GM19239 (cell line): ENCODE data around the gene CDON.

Experiments
- DNase-seq: peaks from one replicate; pipeline ENCODE4 v3.0.0; 2011; ENCODE audit warnings: low spot score; ENCODE audit not compliant: insufficient read length
- FAIRE-seq: peaks from 2 replicates; lab custom pipeline; 2011; peaks lifted over from hg19 to GRCh38; lab: Jason Lieb, UNC

CDON gene

DNA sequence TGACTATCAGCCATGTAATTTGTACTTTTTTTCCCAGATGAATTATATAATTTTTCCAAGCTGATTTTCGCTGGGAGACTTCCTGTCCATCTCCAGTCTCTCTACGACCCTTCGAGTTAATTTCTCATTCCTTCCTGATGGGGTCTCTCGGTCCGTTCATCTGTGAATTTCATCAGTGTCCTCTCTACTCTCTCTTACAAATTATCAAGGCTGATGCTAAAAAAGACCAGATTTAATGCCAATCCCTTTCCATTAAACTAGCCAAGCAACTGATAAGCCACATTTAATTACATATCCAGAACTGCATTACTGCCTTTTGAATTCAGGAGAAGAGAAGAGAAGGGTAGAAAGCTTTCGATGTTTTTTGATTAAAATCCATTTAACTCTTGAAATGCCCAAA is 91.0 kb downstream of the CDON start:
- DNase-seq (no peak), FAIRE-seq (no peak)

DNA sequence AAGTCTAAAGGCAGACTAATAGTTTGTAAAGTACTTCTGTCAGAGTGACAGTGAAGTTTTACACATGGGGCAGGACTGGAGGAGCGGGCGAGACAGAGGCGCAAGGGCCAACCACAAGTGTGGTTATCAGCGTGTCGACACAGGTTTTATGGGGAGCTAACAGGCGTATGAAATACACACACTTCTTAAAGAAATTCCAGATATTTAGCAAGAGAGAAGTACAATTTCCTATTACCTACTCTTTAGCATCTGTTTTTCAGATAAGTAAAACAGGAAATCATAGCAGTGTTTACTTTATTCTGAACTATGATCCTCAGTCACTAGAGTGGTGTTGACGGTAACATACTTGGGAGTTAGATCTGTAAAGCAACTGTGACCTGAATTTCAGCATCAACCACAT is 94.3 kb downstream of the CDON start:
- no peak for FAIRE-seq
- no peak for DNase-seq

DNA sequence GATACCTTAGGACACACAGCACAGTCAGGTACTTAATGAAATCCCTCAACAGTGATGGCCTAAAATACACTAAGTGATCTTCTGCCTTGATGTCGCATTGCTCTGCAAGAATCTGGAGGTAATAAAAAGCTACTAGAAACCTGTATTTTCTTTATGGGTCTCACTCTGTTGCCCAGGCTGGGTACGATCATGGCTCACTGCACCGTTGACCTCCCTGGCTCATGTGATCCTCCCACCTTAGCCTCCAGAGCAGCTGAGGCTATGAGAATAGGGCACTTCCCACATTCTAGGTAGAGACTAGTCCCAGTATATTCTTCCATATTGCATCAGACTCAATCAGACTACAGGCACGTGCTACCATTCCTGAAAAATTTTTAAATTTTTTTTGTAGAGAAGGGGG is 95.2 kb downstream of the CDON start:
- no peak for DNase-seq

DNA sequence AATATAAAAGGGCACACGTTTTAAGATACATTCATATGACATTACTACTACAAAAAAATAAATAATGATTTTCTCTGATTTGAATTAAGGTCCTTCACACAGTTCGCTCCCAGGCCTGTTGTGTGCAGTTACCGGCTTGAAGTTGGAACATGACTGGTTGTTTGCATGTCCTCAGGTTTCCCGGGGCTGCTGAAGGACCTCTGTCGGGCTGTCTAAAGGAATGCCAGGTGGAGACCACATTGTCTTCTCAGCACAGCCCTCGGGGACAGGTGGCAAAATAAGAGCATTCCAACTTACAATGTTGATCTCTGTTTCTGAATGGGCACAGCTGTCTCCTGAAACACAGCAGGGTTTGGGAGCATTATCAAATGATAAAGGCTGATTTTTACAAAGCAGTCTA is 101.9 kb downstream of the CDON start:
- no peak for DNase-seq
- FAIRE-seq, result no peak

More for the DNA sequence above, 95.2 kb downstream of the CDON start:
- FAIRE-seq, result no peak

DNA sequence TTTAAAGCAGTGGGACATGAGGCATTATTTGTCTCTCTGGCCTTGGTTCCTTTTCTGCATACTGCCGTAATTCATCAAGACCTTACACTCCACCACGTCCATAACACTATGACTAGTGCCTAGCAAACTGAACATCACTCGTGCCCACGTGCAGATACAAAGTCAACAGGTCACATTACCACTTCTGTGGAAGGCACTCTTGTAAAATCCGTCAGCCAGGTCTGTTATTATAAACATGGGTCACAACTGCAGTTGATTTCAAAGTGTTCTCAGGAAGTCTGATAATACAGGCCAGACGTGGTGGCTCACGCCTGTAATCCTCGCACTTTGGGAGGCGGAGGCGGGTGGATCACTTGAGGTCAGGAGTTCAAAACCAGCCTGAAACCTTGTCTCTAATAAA is 102.7 kb downstream of the CDON start:
- no peak for FAIRE-seq
- DNase-seq, result no peak

DNA sequence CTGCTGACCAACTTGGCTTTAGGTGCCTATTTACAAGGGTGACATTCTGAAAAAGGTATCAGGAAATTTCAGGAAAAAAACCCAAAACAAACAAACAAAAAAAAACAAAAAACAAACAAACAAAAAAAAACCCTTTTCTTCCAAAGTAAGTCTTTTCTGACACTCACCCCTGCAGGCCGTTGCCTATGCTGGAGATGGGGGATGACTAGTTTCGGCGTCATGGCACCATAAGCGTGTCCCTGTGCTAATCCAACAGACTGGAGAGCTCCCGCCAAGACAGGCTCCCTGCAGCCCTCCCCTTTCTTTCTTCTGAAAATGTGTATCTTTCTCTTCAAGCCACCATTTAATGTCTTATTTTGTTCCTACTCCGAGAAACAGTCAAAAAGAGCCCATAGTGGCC is 103.2 kb downstream of the CDON start:
- DNase-seq (no peak), FAIRE-seq (no peak)

DNA sequence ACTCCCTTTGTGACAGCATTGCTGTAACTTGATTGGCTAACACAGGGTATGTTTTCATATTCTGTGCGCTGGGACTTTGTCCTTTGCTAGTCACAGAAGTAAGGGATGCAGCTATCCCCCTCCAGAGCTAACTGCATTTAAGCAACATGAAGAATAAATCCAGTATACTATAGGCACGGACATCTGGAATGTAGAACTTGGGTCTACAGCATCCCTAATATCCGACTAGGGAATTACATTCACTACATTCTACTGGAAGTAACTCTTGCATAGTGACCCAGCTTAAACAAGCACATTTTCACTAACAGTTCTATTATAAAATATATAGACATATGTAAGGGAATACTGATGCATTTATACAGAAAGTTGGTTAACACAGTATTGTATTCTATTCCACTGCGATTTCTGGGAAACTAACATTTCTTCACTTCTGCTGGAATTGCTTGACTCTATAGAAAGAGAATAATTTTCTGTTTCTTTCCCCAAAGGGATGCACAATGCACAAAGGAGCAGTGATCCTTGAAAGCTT is 103.7 kb downstream of the CDON start:
- DNase-seq (no peak), FAIRE-seq (no peak)

DNA sequence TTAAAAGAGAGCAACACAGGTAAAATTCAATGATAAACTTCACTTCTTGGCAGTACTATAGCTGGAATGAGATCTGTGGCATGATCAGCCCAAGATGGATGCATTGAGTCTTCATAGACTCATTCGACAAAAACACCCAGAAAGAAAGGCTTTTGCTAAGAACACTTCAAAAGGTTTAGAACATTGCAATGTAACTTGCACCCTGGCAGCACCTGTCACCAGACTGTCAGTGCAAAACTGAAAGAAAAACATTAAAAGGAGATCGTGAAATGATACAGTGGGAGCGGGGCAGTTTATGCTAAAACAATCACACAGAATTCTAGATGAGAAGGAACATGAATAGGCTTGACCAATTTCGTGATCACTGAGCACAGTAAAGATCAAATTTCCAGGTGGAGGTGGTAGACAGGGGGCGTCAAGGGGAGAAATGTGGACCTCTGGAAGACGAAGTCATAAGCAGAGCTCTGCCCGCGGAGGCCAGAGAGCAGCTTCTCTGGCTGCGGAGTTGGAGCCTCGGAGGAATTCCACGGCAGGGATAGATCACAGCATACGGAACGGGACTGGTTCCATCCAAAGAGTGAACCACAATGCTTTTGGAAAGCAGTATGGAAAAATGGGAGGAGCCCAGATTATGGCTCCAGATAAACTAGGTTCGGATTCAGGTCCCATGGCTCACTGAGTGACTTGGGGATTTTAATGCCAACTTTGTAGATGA is 104.9 kb downstream of the CDON start:
- DNase-seq (no peak), FAIRE-seq (no peak)

DNA sequence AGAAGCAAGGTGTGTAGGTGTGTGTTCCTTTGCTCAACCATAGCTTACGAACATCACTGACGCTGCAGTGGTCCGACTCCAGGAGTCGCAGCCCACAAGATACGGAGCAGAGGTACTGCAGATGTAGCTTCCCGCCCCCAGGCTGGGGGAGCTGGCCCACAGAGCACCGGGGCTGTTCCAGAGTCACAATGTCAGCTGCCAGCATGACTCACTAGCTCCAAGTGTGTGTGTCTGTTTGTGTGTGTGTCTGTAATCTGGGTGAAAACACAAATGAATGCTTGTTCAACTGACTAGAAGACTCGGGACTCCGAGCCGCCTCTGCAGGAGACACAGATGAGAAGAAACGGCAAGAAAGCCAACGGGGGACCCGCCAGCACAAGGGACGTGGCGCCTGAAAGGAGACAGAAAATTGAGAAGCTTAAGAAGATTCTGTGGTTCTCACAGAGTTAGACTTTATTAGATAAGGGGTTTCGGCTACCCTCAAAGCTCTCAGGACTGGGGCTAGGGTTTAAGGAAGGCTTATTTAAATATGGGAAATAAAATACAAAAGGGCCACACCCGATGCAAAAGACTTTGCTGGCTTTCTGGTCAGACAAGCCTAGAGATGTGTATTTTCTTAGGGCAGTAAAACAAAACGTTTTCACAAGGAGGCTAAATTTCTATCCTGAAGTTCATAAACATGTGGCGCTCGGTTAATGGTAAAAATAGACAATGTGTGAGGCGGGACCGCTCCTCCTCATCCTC is 106.1 kb downstream of the CDON start:
- FAIRE-seq (no peak), DNase-seq (no peak)

DNA sequence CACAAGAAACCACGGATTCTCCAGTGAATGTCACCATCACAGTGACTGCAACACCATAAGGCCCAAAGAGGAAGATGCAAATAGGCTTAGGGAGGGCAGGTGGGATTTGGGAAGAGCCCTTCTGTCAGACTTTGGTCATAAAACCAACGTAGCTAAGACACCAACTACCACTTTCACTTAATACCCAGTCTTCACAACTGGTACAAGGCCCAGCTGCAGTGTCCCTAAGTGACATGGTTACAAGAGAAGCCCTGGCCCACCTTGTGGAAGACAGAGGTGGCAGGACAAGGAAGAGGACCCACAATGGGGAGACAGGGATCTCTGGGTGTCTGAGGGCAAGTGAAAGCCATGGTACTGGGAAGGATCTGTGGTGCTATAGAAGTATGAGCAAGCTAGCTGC is 106.8 kb downstream of the CDON start:
- FAIRE-seq, result no peak

DNA sequence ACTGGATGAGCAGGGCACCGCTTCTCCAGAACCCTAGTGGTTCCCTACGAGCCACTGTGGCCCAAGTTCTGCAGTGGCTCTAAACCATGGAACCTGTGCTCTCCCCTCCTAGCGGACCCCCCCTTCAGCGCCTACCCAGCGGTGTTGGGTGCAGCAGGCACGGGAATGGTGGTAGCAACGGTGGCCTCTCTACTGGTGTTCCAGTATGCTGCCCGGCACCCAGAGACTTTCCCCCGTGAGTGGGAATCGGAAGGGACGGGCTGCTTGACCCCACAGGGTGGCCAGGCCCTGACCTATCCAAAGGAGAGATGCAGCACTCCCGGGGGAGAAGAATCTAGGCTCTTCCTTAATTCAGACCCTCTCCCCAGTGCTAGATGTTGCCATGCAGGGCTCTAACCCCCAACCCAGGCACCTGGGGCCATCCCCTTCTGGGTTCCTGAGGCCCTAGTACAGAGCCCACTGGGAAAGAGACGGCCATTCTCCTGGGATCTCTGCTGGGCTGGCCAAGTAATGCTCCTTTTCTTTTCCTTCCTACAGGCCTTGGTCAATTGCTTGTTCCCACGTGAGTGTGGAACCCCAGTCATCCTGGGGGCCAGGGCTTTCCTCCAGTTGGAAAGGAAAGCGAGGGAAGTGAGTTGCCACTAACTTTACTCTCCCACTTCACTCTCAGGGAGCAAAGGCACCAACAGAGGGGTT is 107.6 kb downstream of the CDON start:
- no peak for DNase-seq
- FAIRE-seq, result no peak

More for the DNA sequence above, 106.8 kb downstream of the CDON start:
- DNase-seq, result no peak

DNA sequence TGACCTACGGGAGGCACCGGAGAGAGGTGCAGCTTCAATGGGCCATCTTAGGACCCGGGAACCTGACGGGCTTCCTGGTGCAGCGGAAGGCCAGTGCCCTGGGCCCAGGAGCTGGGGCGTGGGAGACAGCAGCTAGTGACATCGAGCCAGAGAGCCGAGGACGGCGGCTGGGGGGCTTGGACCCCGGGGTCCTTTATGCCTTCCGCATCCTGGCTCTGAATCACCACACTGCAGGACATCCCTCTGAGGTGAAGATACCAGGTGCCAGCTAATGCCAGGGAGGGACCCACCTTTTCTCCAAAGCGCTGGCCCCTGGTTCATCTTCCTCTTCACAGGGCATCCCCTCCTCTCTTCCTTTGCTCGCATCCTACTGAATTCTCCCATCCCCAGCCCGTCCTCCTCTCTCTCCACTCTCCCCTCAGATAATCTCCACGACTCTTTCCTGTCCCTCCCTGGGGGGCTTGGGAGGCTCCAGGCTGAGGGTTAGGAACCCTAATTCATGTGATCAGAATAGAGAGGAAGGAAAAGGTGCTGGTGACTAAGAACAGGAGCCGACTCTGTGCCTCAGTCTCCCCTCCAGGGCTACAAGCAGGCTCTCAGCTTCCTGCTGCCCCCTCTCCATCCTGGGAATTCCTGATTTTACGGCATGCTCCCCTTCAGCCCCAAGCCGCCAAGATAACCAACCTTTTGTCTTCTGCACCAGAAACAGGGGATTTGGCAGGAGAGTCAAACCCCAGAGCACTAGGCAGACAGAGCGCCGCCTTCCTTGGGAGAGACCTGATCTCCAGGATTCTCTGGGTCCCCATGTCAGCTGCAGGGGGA is 108.3 kb downstream of the CDON start:
- FAIRE-seq (no peak), DNase-seq (no peak)

DNA sequence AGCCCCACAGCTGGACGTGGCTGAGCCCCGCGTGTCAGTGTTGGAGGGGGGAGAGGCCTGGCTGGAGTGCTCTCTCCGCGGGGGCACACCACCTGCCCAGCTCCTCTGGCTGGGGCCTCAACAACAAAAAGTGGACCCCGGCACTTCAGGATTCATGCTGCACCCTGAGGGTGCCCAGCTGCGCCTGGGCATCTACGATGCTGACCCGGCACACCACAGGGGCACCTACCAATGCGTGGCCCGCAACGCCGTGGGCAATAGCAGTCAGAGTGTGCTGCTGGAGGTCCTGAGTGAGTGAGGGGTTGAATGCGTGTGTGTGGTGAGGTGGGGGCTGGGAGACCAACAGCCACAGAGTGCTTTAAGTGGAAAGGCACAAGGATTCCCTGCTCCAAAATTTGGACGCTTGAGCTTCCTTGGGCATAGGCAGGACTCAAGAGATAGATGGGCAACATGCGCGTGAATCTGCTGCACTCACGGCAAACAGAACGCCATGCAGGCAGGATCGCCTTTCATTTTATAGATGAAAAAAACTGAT is 109.2 kb downstream of the CDON start:
- DNase-seq, result no peak
- FAIRE-seq, result no peak

DNA sequence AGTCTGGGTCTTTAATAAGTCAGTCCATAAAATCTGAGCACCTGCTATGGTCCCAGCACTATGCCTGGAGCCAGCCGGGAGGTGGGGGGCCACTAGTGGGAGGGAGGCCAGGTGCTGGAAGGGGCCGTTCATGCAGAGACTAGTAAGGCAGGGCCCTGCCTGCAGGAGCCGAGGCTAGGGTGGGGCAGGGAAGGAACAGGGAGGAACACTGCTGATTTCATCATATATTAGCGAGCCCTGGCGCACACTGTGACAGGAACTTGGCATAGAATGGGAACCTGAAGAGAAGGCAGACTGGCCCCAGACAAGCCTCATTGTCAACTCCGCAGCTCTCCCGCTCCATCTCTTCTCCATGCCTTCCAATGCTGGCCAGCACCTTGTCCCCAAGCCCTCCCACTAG is 109.7 kb downstream of the CDON start:
- no peak for FAIRE-seq
- DNase-seq, result no peak

DNA sequence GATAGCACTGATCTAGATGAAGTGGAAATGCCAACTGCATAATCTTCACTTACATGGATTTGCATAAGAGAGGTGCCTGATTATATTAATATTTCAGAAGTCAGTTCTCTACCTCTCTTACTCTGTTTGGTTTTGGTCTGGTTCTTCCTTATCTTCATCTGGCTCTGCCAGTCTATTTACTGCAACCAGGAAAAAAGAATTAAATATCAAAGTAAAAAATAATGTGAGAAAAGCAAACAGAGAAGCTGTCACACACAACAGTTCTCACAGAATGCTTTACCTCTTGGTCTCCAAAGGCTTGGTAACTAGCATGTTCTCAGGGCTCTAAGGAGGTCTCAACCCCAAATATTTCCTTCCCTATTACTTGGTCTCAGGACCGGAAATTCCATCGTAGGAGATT is 110.1 kb downstream of the CDON start:
- FAIRE-seq (no peak), DNase-seq (no peak)

DNA sequence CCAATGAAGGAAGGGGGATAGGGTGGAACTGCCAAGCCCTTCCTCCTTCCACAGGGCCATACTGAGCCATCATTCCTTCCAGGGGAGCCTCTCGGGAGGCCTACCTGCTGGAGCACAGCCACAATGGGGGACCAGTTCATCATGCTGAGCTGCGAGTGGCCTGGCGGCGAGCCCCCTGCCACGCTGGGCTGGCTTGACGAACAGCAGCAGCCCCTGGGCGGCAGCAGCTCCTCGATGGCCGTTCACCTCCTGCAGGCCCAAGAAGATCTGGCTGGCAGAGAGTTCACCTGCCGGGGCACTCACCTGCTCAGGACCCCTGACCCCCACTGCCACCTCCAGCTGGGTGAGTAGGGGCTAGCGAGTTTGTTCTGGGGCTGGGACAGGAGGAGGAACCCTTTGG is 110.9 kb downstream of the CDON start:
- no peak for DNase-seq
- no peak for FAIRE-seq

DNA sequence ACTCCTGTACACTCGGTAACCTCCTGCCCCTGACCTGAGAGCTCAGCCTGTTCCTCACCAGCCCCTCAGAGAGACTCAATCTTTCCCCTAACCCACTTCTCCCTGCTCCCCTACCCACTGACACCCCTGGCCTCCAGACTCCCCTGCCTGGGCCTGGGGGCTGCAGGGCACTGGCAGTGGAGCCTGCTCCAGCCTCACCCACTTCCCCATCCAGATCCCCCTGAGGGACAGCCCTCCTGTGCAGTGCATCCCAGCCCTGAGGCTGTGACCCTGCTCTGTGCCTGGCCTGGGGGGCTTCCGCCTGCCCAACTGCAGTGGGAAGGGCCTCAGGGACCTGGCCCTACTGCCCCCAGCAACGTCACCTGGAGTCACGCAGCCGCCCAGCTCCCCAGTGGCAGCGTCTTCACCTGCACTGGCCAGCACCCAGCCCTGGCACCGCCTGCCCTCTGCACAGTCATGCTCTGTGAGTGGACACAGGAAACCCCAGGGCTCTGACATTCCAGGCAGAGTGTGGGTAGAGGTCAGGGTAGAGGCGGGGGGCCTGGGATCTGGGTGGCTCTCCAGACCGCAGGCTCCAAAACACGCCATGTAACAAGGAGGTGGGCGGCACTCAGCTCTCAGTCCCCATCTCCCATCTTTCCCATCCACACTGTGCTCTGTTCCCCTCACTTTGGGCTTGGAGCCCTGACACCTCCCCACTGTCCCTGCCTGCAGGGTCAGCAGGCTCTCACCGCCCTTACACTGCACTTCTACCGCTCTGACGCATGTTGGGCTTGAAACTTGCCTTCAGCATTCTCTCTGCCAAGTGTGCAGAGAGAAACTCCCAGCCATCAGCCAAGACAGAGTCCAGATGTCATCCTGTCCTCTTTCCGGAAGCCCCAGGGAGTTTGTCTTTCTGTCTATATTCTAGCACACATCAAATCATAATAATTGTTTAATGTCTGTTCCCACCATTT is 111.7 kb downstream of the CDON start:
- FAIRE-seq (no peak), DNase-seq (no peak)

DNA sequence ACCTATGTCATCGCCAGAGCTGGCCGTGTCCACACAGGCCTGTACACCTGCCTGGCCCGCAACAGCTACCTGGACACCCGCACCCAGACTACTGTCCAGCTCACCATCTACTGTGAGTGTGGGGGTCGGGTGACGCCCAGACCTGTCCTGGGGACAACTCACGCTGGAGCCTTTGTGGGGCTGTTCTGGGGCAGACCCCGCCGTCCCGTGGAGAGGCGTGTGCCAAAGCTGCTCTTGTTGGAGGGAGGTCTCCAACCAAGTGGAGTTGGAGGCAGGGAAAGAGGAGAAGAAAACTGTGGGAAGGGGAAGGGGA is 112.5 kb downstream of the CDON start:
- no peak for DNase-seq
- no peak for FAIRE-seq
